Osteoblast (primary cell): ENCODE data around the gene MXRA7. TPM values are rescaled to one million over a fixed set of nuclear protein-coding genes. Genes with fewer than 3 reads are reported as not detected.

Source experiments
- DNase-seq: peaks from one replicate; pipeline ENCODE4 v3.0.0; 2011; ENCODE audit warnings: low spot score, mixed read lengths; ENCODE audit not compliant: insufficient read length; ENCODE audit errors: missing footprints
- H2AFZ ChIP-seq: 2 replicates; pipeline ENCODE4 v1.6.0; 2011; ENCODE audit warnings: mild to moderate bottlenecking, low read length
- H3K27ac ChIP-seq: 2 replicates; pipeline ENCODE4 v1.5.1; 2011; ENCODE audit warnings: mild to moderate bottlenecking, low read depth, low read length, moderate library complexity
- H3K27me3 ChIP-seq: 2 replicates; pipeline ENCODE4 v1.6.0; 2012; ENCODE audit warnings: mild to moderate bottlenecking, control low read depth, inconsistent platforms, low read length, moderate library complexity; ENCODE audit not compliant: insufficient read depth
- H3K36me3 ChIP-seq: 2 replicates; pipeline ENCODE4 v1.5.1; 2011; ENCODE audit warnings: mild to moderate bottlenecking, low read length, control low read depth, moderate library complexity; ENCODE audit not compliant: insufficient read depth
- H3K4me1 ChIP-seq: 2 replicates; pipeline ENCODE4 v1.5.1; 2011; ENCODE audit warnings: mild to moderate bottlenecking, low read length, control low read depth, moderate library complexity; ENCODE audit not compliant: insufficient read depth
- H3K4me2 ChIP-seq: 2 replicates; pipeline ENCODE4 v1.6.0; 2011; ENCODE audit warnings: mild to moderate bottlenecking, low read length; ENCODE audit not compliant: insufficient read depth
- H3K4me3 ChIP-seq: fragments of 200-600 bp; sonication (generic); 3 replicates; pipeline ENCODE4 v1.5.1; 2012; ENCODE audit warnings: mild to moderate bottlenecking, low read length, inconsistent platforms; ENCODE audit not compliant: insufficient read depth
- H3K79me2 ChIP-seq: 2 replicates; pipeline ENCODE4 v1.6.0; 2012; ENCODE audit warnings: mild to moderate bottlenecking, low read length, control low read depth, inconsistent platforms; ENCODE audit not compliant: insufficient read depth
- H3K9me3 ChIP-seq: 2 replicates; pipeline ENCODE4 v1.5.1; 2011; ENCODE audit warnings: low read depth, low read length, control low read depth
- H4K20me1 ChIP-seq: 2 replicates; pipeline ENCODE4 v1.6.0; 2012; ENCODE audit warnings: mild to moderate bottlenecking, low read length, control low read depth; ENCODE audit not compliant: insufficient read depth
- CTCF ChIP-seq: IDR thresholded peaks from 2 replicates; pipeline ENCODE4 v1.5.1; 2011; ENCODE audit warnings: mild to moderate bottlenecking, low read depth, low read length, moderate library complexity; ENCODE audit errors: extremely low read depth
- total RNA-seq: library from RNA; depleted of rRNA; stranded (reverse); fragments of >200 nt; gene quantifications from 2 replicates; pipeline ENCODE4 v1.2.3, GENCODE V29; 2012

MXRA7 gene
- total RNA-seq, 1 donor, result 352 TPM

- H2AFZ ChIP-seq, result no peak overlapping the region
- no peaks in the 10 kb centered on the region for H3K9me3 ChIP-seq
- no peak overlapping the region for H3K4me3 ChIP-seq
- H3K4me1 ChIP-seq, result no peaks in the 10 kb centered on the region
- H3K27me3 ChIP-seq, result peaks cover 23% of the 10 kb centered on the region
- no peak for DNase-seq
- H3K4me2 ChIP-seq, result no peak overlapping the region
- H3K79me2 ChIP-seq, result no peaks in the 10 kb centered on the region
- no peaks in the 10 kb centered on the region for H3K36me3 ChIP-seq
- no peak overlapping the region for H3K27ac ChIP-seq
- TF ChIP-seq CTCF, result no peak
- no peaks in the 10 kb centered on the region for H4K20me1 ChIP-seq
These were observed 65.8 kb downstream of the MXRA7 start for GRCh38 chr17:76644995-76645394.

GRCh38 chr17:76643553-76644148 lies 67.1 kb downstream of the MXRA7 start, which contains the start of gene ST6GALNAC1:
Gene ST6GALNAC1, minus strand, starts transcription at chr17:76643757. Its CDS starts 119 bp downstream, at chr17:76643638.
- H3K4me3 ChIP-seq, result no peak within 1 kb of the TSS
- H4K20me1 ChIP-seq, result no peaks in the 10 kb centered on the region
- no peak for DNase-seq
- H3K27me3 ChIP-seq, result peaks cover 23% of the 10 kb centered on the region
- H3K9me3 ChIP-seq, result no peaks in the 10 kb centered on the region
- H3K4me2 ChIP-seq, result no peak within 1 kb of the TSS
- H2AFZ ChIP-seq, result no peak within 1 kb of the TSS
- no peaks in the 10 kb centered on the region for H3K36me3 ChIP-seq
- H3K4me1 ChIP-seq, result no peaks in the 10 kb centered on the region
- H3K79me2 ChIP-seq, result no peaks in the 10 kb centered on the region
- no peak within 1 kb of the TSS for H3K27ac ChIP-seq
- TF ChIP-seq CTCF, result no peak

- Histone ChIP-seq H3K9me3 (no peaks in the 10 kb centered on the region), H3K27me3 (peaks cover 23% of the 10 kb centered on the region), H4K20me1 (no peaks in the 10 kb centered on the region), H3K79me2 (no peaks in the 10 kb centered on the region), H3K4me3 (no peak overlapping the region), H3K36me3 (no peaks in the 10 kb centered on the region), H3K27ac (no peak overlapping the region), H3K4me1 (no peaks in the 10 kb centered on the region), H2AFZ (no peak overlapping the region), H3K4me2 (no peak overlapping the region)
- no peak for DNase-seq
- TF ChIP-seq CTCF, result no peak
These were observed 67.8 kb downstream of the MXRA7 start for GRCh38 chr17:76642994-76643393.

- TF ChIP-seq CTCF, result no peak
- H3K4me3 ChIP-seq, result no peak overlapping the region
- no peak for DNase-seq
- no peaks in the 10 kb centered on the region for H3K36me3 ChIP-seq
- H3K79me2 ChIP-seq, result no peaks in the 10 kb centered on the region
- no peak overlapping the region for H2AFZ ChIP-seq
- H4K20me1 ChIP-seq, result no peaks in the 10 kb centered on the region
- H3K27me3 ChIP-seq, result peaks cover 27% of the 10 kb centered on the region
- H3K27ac ChIP-seq, result no peak overlapping the region
- H3K9me3 ChIP-seq, result no peaks in the 10 kb centered on the region
- no peak overlapping the region for H3K4me2 ChIP-seq
- no peaks in the 10 kb centered on the region for H3K4me1 ChIP-seq
These were observed 68.7 kb downstream of the MXRA7 start for GRCh38 chr17:76642032-76642561.
